H9 (cell line): ENCODE data around the gene RASA2. TPM values are rescaled to one million over a fixed set of nuclear protein-coding genes. Genes with fewer than 3 reads are reported as not detected.
A peak's percentile ranks its signal among the peaks of the same experiment; 100 is the strongest.

Source experiments
- DNase-seq: peaks from one replicate; pipeline ENCODE4 v3.0.0-alpha.2; 2017
- H2AFZ ChIP-seq: one replicate; pipeline ENCODE4 v1.6.1; 2013; ENCODE audit warnings: mild to moderate bottlenecking, low read length, control low read depth, moderate library complexity
- H2AK5ac ChIP-seq: 2 replicates; pipeline ENCODE4 v1.6.1; 2013; ENCODE audit warnings: low read length, control low read depth, mixed read lengths; ENCODE audit not compliant: insufficient read length
- H2BK120ac ChIP-seq: one replicate; pipeline ENCODE4 v1.6.1; 2013; ENCODE audit warnings: low read depth, mild to moderate bottlenecking, low read length, control low read depth, inconsistent platforms; ENCODE audit not compliant: poor library complexity, severe bottlenecking
- H2BK12ac ChIP-seq: 2 replicates; pipeline ENCODE4 v1.6.1; 2013; ENCODE audit warnings: low read length, control low read depth, mixed read lengths, low read depth; ENCODE audit not compliant: insufficient read length
- H2BK15ac ChIP-seq: 2 replicates; pipeline ENCODE4 v1.6.1; 2013; ENCODE audit warnings: low read depth, low read length, control low read depth
- H2BK20ac ChIP-seq: one replicate; pipeline ENCODE4 v1.6.1; 2013; ENCODE audit warnings: low read depth, mild to moderate bottlenecking, low read length, control low read depth, inconsistent platforms; ENCODE audit not compliant: poor library complexity, severe bottlenecking
- H2BK5ac ChIP-seq: 2 replicates; pipeline ENCODE4 v1.6.1; 2013; ENCODE audit warnings: low read length, control low read depth, mixed read lengths; ENCODE audit not compliant: insufficient read length
- H3K14ac ChIP-seq: 2 replicates; pipeline ENCODE4 v1.6.1; 2013; ENCODE audit warnings: low read length, control low read depth; ENCODE audit not compliant: insufficient read depth
- H3K18ac ChIP-seq: 2 replicates; pipeline ENCODE4 v1.6.1; 2013; ENCODE audit warnings: low read depth, mild to moderate bottlenecking, mixed read lengths, low read length, control low read depth; ENCODE audit not compliant: insufficient read length
- H3K23ac ChIP-seq: 2 replicates; pipeline ENCODE4 v1.6.1; 2013; ENCODE audit warnings: low read length, control low read depth, mixed read lengths, low read depth; ENCODE audit not compliant: insufficient read length
- H3K23me2 ChIP-seq: 2 replicates; pipeline ENCODE4 v1.6.1; 2013; ENCODE audit warnings: low read depth, mild to moderate bottlenecking, mixed read lengths, low read length, control low read depth; ENCODE audit not compliant: insufficient read length, poor library complexity, severe bottlenecking
- H3K27ac ChIP-seq: 2 replicates; pipeline ENCODE4 v1.5.1; 2013; ENCODE audit warnings: low read length, control low read depth, mixed read lengths, low read depth; ENCODE audit not compliant: insufficient read length
- H3K27me3 ChIP-seq: 2 replicates; pipeline ENCODE4 v1.6.1; 2013; ENCODE audit warnings: low read length, control low read depth, inconsistent platforms; ENCODE audit not compliant: insufficient read depth
- H3K4ac ChIP-seq: 2 replicates; pipeline ENCODE4 v1.6.1; 2013; ENCODE audit warnings: low read depth, mild to moderate bottlenecking, control low read depth, inconsistent platforms, low read length, moderate library complexity
- H3K4me1 ChIP-seq: 2 replicates; pipeline ENCODE4 v1.6.1; 2013; ENCODE audit warnings: low read length, control low read depth, inconsistent platforms; ENCODE audit not compliant: insufficient read depth
- H3K4me2 ChIP-seq: 2 replicates; pipeline ENCODE4 v1.6.1; 2013; ENCODE audit warnings: low read length, control low read depth, mixed read lengths; ENCODE audit not compliant: insufficient read length, insufficient read depth
- H3K56ac ChIP-seq: 2 replicates; pipeline ENCODE4 v1.6.1; 2013; ENCODE audit warnings: low read depth, mild to moderate bottlenecking, mixed read lengths, low read length, control low read depth; ENCODE audit not compliant: insufficient read length
- H3K79me1 ChIP-seq: 2 replicates; pipeline ENCODE4 v1.6.1; 2013; ENCODE audit warnings: low read depth, mild to moderate bottlenecking, moderate library complexity, low read length, control low read depth, inconsistent platforms; ENCODE audit not compliant: insufficient read depth, poor library complexity, severe bottlenecking
- H3K79me2 ChIP-seq: 2 replicates; pipeline ENCODE4 v1.6.1; 2013; ENCODE audit warnings: low read length, control low read depth, inconsistent platforms; ENCODE audit not compliant: insufficient read depth
- H3K9ac ChIP-seq: 2 replicates; pipeline ENCODE4 v1.6.1; 2013; ENCODE audit warnings: low read length, control low read depth, mixed read lengths; ENCODE audit not compliant: insufficient read length; ENCODE audit errors: extremely low read depth
- H3K9me3 ChIP-seq: one replicate; pipeline ENCODE4 v1.6.1; 2013; ENCODE audit warnings: low read depth, low read length, inconsistent platforms; ENCODE audit not compliant: control insufficient read depth
- H3T11ph ChIP-seq: one replicate; pipeline ENCODE4 v1.6.1; 2013; ENCODE audit warnings: mild to moderate bottlenecking, low read length, control low read depth, inconsistent platforms
- H4K20me1 ChIP-seq: one replicate; pipeline ENCODE4 v1.6.1; 2013; ENCODE audit not compliant: control insufficient read depth, insufficient read length, insufficient read depth
- H4K5ac ChIP-seq: 2 replicates; pipeline ENCODE4 v1.6.1; 2013; ENCODE audit warnings: low read depth, mild to moderate bottlenecking, mixed read lengths, low read length, control low read depth; ENCODE audit not compliant: insufficient read length
- H4K8ac ChIP-seq: replicated peaks from 2 replicates; pipeline ENCODE4 v1.6.1; 2013; ENCODE audit warnings: low read length, control low read depth, mixed read lengths, low read depth; ENCODE audit not compliant: insufficient read length
- H4K91ac ChIP-seq: 2 replicates; pipeline ENCODE4 v1.6.1; 2013; ENCODE audit warnings: low read depth, mild to moderate bottlenecking, moderate library complexity, mixed read lengths, low read length, control low read depth; ENCODE audit not compliant: insufficient read length
- H3K27ac Mint-ChIP-seq, 3 experiments: 2 replicates in 2 of 3; 3 replicates in 1 of 3; pipeline ENCODE4 v1.8.0; 2020 to 2021; ENCODE audit warnings: mixed read lengths in 3 of 3, mild to moderate bottlenecking in 1 of 3, moderate library complexity in 1 of 3
- H3K27me3 Mint-ChIP-seq: 2 replicates; pipeline ENCODE4 v1.8.0; 2021; ENCODE audit warnings: low read depth, mild to moderate bottlenecking, moderate library complexity, mixed read lengths
- H3K36me3 Mint-ChIP-seq, 3 experiments: 2 replicates in 2 of 3; 3 replicates in 1 of 3; pipeline ENCODE4 v1.8.0; 2020 to 2021; ENCODE audit warnings: low read depth in 3 of 3, mixed read lengths in 3 of 3; ENCODE audit not compliant: insufficient read depth in 1 of 3
- H3K4me1 Mint-ChIP-seq, 2 experiments: 2 replicates each; pipeline ENCODE4 v1.8.0; 2020; ENCODE audit warnings: mixed read lengths in 2 of 2
- H3K4me3 Mint-ChIP-seq, 2 experiments: 2 replicates in 1 of 2; 3 replicates in 1 of 2; pipeline ENCODE4 v1.8.0; 2020 to 2021; ENCODE audit warnings: mild to moderate bottlenecking in 2 of 2, mixed read lengths in 2 of 2, moderate library complexity in 1 of 2
- H3K9me3 Mint-ChIP-seq, 2 experiments: 2 replicates in 1 of 2; 3 replicates in 1 of 2; pipeline ENCODE4 v1.8.0; 2020; ENCODE audit warnings: mild to moderate bottlenecking in 2 of 2, mixed read lengths in 2 of 2, moderate library complexity in 1 of 2
- CTCF ChIP-seq: fragments of 200-600 bp; sonication (generic); conservative IDR thresholded peaks from 3 replicates; pipeline ENCODE4 v1.8.0; 2021; ENCODE audit warnings: antibody characterized with exemption, mild to moderate bottlenecking
- WGBS: extraction: QIAGEN DNeasy Blood & Tissue Kit; methylation state at CpG from one replicate; pipeline ENCODE4 v1.1.7; 2013; ENCODE audit warnings: missing lambda C conversion rate, low lambda C conversion rate, mixed read lengths; ENCODE audit not compliant: insufficient read length; ENCODE audit errors: extremely low coverage; 5-methylcytosine and 5-hydroxymethylcytosine counted together
- total RNA-seq: library from RNA; stranded (reverse); gene quantifications from 2 replicates; pipeline ENCODE4 v1.2.1, GENCODE V29; 2021

Gene RASA2
- total RNA-seq, 1 experiment from 2014 or later: 24.4 TPM

GRCh38 chr3:141491081-141491480 is 4.3 kb downstream of the RASA2 start:
- H3K79me2 ChIP-seq: peaks cover 11% of the 10 kb centered on the region; the same call in 1 of the 2 replicates
- H2BK20ac ChIP-seq: no peak overlapping the region
- Mint-ChIP-seq H3K9me3 (no peaks in the 10 kb centered on the region), H3K4me1 (peaks cover 36 to 41% of the 10 kb centered on the region in 2 experiments), H3K4me3 (no peak overlapping the region), H3K36me3 (peaks cover 0 to 2% (median 0%) of the 10 kb centered on the region in 3 experiments; a peak in 1 of 7 replicates), H3K27me3 (no peaks in the 10 kb centered on the region), H3K27ac (peak overlapping the region in 1 of 3 experiments; percentile 12; a peak in 1 of 7 replicates)
- no peak overlapping the region for H2BK120ac ChIP-seq
- no peaks in the 10 kb centered on the region for H3K79me1 ChIP-seq
- H3K23ac ChIP-seq: no peak overlapping the region
- no peak overlapping the region for H2AFZ ChIP-seq
- no peak overlapping the region for H3K14ac ChIP-seq
- H2AK5ac ChIP-seq: no peak overlapping the region
- H4K5ac ChIP-seq: no peak overlapping the region
- no peak overlapping the region for H3K9ac ChIP-seq
- no peak overlapping the region for H4K91ac ChIP-seq
- H3K23me2 ChIP-seq: no peaks in the 10 kb centered on the region
- no peaks in the 10 kb centered on the region for H4K20me1 ChIP-seq
- no peak overlapping the region for H4K8ac ChIP-seq
- no peak overlapping the region for H3T11ph ChIP-seq
- peaks cover 2% of the 10 kb centered on the region; the same call in 1 of the 2 replicates for H3K4me1 ChIP-seq
- WGBS: no CpG with 5 or more reads among the region's 3 CpGs
- no peak for DNase-seq
- H3K9me3 ChIP-seq: no peaks in the 10 kb centered on the region
- no peak overlapping the region for H3K4me2 ChIP-seq
- H2BK5ac ChIP-seq: no peak overlapping the region
- no peaks in the 10 kb centered on the region for H3K27me3 ChIP-seq
- no peak overlapping the region for H3K27ac ChIP-seq
- no peak overlapping the region for H3K56ac ChIP-seq
- H2BK15ac ChIP-seq: no peak overlapping the region
- TF ChIP-seq CTCF: no peak
- no peak overlapping the region for H3K18ac ChIP-seq
- H2BK12ac ChIP-seq: no peak overlapping the region
- no peak overlapping the region for H3K4ac ChIP-seq
